Smooth muscle cell (in vitro differentiated cells): ENCODE results near the gene IL21R. TPM values are rescaled to one million over a fixed set of nuclear protein-coding genes. Genes with fewer than 3 reads are reported as not detected.

Experiments
- DNase-seq: peaks from one replicate; lab custom pipeline; 2025; ENCODE audit not compliant: unreplicated experiment; lab: John Stamatoyannopoulos, UW
- H2AFZ ChIP-seq: fragments of 200-600 bp; sonication (generic); 2 replicates; pipeline ENCODE4 v1.6.0; 2016; ENCODE audit warnings: antibody characterized with exemption, low read depth, mild to moderate bottlenecking
- H3F3A ChIP-seq: fragments of 200-600 bp; sonication (generic); 2 replicates; pipeline ENCODE4 v1.6.0; 2017; ENCODE audit warnings: antibody characterized with exemption, low read depth
- H3K27ac ChIP-seq: fragments of 200-600 bp; sonication (generic); 2 replicates; pipeline ENCODE4 v1.5.1; 2016; ENCODE audit warnings: low read depth, mild to moderate bottlenecking
- H3K27me3 ChIP-seq: fragments of 200-600 bp; sonication (generic); 2 replicates; pipeline ENCODE4 v1.6.1; 2016; ENCODE audit warnings: low read depth, mild to moderate bottlenecking
- H3K36me3 ChIP-seq: fragments of 200-600 bp; sonication (generic); 2 replicates; pipeline ENCODE4 v1.5.1; 2016; ENCODE audit warnings: low read depth
- H3K4me1 ChIP-seq: fragments of 200-600 bp; sonication (generic); 2 replicates; pipeline ENCODE4 v1.5.1; 2016; ENCODE audit warnings: low read depth
- H3K4me2 ChIP-seq: fragments of 200-600 bp; sonication (generic); 2 replicates; pipeline ENCODE4 v1.6.0; 2016; ENCODE audit warnings: mild to moderate bottlenecking
- H3K4me3 ChIP-seq: fragments of 200-600 bp; sonication (generic); 2 replicates; pipeline ENCODE4 v1.5.1; 2016; ENCODE audit warnings: mild to moderate bottlenecking
- H3K79me2 ChIP-seq: fragments of 200-600 bp; sonication (generic); 2 replicates; pipeline ENCODE4 v1.6.0; 2016; ENCODE audit warnings: low read depth, mild to moderate bottlenecking
- H3K9ac ChIP-seq: fragments of 200-600 bp; sonication (generic); 2 replicates; pipeline ENCODE4 v1.6.0; 2016; ENCODE audit warnings: low read depth
- H3K9me3 ChIP-seq: fragments of 200-600 bp; sonication (generic); replicated peaks from 2 replicates; pipeline ENCODE4 v1.5.1; 2016; ENCODE audit warnings: low read depth
- H4K20me1 ChIP-seq: fragments of 200-600 bp; sonication (generic); 2 replicates; pipeline ENCODE4 v1.6.0; 2016; ENCODE audit warnings: low read depth
- WGBS: methylation state at CpG from one replicate; pipeline ENCODE4 v1.1.7; 2016; ENCODE audit warnings: low lambda C conversion rate; 5-methylcytosine and 5-hydroxymethylcytosine counted together
- polyA plus RNA-seq: library from polyadenylated mRNA; unstranded; fragments of >200 nt; fragmentation: Nextera tagmentation; extraction: Ambion mirVana; gene quantifications from 2 replicates; pipeline ENCODE4 v1.2.1, GENCODE V29; 2016
- total RNA-seq: library from RNA; depleted of rRNA; stranded (reverse); fragments of >200 nt; gene quantifications from 2 replicates; pipeline ENCODE4 v1.2.3, GENCODE V29; 2014
- TF ChIP-seq, protein P1 (sequence below): fragments of 200-600 bp; sonication (generic); IDR thresholded peaks from 2 replicates; pipeline ENCODE4 v1.5.1; 2017; ENCODE audit warnings: borderline replicate concordance, mild to moderate bottlenecking, antibody characterized with exemption; ENCODE audit not compliant: insufficient read depth, poor library complexity, severe bottlenecking

The IL21R gene
- total and polyA plus RNA-seq, 2 experiments from 2014 or later = not detected

DNA sequence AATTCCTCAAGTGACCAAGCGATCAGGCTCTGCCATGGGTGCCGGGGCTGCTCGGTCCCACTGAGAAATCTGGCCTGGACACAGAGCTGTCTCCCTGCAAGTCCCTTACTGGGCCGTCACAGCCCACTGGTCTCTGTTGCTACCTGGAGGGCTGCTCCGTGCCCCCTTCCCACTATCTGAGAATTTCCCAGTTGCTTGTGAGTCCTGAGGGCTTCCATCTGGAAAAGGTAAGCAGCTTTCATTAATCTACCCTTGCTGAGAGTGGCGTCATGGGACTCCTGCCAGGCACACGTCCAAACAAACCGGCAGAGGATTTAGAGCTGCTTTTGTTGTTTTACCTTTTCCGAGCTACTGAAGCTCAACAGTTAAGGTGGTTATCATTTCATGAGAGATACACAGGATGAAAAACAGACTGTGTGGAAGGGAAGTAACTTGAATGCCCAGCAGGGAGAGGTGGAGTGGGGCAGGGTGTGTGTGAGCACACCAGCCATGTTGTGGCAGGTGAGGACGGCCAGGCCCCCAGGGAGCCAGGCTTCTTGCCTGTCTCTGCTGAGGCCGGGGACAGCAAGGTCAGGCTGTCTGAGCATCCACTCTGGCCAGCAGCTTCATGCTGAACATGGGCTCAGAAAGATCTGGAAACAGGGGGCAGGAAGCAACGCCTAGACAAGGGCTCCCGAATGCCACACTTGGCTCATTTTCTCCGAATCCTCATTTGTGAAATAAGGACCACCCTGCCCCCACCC, 97.1 kb downstream of the IL21R start:
- TF ChIP-seq, protein P1, sequence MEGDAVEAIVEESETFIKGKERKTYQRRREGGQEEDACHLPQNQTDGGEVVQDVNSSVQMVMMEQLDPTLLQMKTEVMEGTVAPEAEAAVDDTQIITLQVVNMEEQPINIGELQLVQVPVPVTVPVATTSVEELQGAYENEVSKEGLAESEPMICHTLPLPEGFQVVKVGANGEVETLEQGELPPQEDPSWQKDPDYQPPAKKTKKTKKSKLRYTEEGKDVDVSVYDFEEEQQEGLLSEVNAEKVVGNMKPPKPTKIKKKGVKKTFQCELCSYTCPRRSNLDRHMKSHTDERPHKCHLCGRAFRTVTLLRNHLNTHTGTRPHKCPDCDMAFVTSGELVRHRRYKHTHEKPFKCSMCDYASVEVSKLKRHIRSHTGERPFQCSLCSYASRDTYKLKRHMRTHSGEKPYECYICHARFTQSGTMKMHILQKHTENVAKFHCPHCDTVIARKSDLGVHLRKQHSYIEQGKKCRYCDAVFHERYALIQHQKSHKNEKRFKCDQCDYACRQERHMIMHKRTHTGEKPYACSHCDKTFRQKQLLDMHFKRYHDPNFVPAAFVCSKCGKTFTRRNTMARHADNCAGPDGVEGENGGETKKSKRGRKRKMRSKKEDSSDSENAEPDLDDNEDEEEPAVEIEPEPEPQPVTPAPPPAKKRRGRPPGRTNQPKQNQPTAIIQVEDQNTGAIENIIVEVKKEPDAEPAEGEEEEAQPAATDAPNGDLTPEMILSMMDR = no peak
- H3K9me3 ChIP-seq = no peaks in the 10 kb centered on the region
- 95% methylated on average over 14 of the region's 14 CpGs for WGBS
- H3K79me2 ChIP-seq = no peaks in the 10 kb centered on the region
- DNase-seq = no peak
- no peak overlapping the region for H3K4me3 ChIP-seq
- no peak overlapping the region for H3K4me2 ChIP-seq
- H3K27ac ChIP-seq = no peak overlapping the region
- H2AFZ ChIP-seq = no peak overlapping the region
- no peaks in the 10 kb centered on the region for H3F3A ChIP-seq
- H4K20me1 ChIP-seq = no peaks in the 10 kb centered on the region
- H3K4me1 ChIP-seq = no peaks in the 10 kb centered on the region
- H3K36me3 ChIP-seq = peaks cover 26% of the 10 kb centered on the region
- H3K27me3 ChIP-seq = no peaks in the 10 kb centered on the region
- H3K9ac ChIP-seq = no peak overlapping the region

DNA sequence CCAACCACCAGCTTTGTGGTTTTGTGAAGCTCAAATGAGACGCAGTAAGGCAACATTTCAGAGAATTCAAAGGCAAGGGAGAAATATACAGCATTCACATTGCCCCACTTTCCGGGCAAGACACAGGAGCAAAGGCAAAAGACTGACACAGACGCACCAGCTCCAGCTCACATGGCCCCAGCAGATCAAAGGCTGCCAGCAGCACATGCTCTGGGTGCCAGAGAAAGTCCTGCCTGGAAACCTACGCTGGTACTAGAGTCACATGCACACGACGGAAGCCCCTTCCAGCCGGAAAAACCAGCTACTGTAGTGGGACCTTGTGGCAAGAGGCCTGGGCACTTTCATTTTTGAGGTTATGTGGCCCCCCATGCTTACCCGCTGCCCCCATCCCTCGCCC, 97.7 kb downstream of the IL21R start:
- Histone ChIP-seq H2AFZ (no peak overlapping the region), H3K4me1 (no peaks in the 10 kb centered on the region), H3K4me2 (no peak overlapping the region), H4K20me1 (no peaks in the 10 kb centered on the region), H3K27ac (no peak overlapping the region), H3K9ac (no peak overlapping the region), H3F3A (no peaks in the 10 kb centered on the region), H3K79me2 (no peaks in the 10 kb centered on the region), H3K36me3 (peaks cover 28% of the 10 kb centered on the region), H3K27me3 (no peaks in the 10 kb centered on the region), H3K9me3 (no peaks in the 10 kb centered on the region), H3K4me3 (no peak overlapping the region)
- TF ChIP-seq, protein P1 = no peak
- WGBS = 97% methylated on average over 9 of the region's 9 CpGs
- DNase-seq = no peak

DNA sequence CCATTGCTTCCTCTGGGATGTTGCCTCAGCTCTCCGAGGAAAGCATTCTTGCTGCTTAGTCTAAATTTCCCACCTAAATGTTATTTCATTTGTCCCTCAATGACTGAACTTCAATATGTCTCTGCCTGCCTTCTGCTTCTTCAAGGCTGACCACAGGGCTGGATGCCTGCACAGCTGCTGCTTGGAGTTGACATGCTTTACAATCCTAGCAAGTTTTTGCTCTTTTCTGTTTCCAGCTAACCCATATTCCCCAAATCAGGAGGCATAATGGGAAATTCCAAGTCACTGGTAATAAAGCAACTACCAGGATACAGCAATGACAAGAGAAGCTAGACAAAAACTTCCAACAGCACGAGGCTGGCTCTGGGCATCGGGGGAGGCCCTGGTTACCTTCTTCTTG, 98.8 kb downstream of the IL21R start:
- H3K79me2 ChIP-seq = no peaks in the 10 kb centered on the region
- no peak overlapping the region for H3K4me3 ChIP-seq
- H2AFZ ChIP-seq = no peak overlapping the region
- no peak overlapping the region for H3K4me2 ChIP-seq
- H3K9me3 ChIP-seq = no peaks in the 10 kb centered on the region
- no peak for DNase-seq
- H3K9ac ChIP-seq = no peak overlapping the region
- WGBS = 97% methylated on average over 3 of the region's 3 CpGs
- TF ChIP-seq, protein P1 = no peak
- peaks cover 32% of the 10 kb centered on the region for H3K36me3 ChIP-seq
- H3K27ac ChIP-seq = no peak overlapping the region
- H3K4me1 ChIP-seq = no peaks in the 10 kb centered on the region
- H3F3A ChIP-seq = no peaks in the 10 kb centered on the region
- H3K27me3 ChIP-seq = no peaks in the 10 kb centered on the region
- no peaks in the 10 kb centered on the region for H4K20me1 ChIP-seq

Other genes with a start within 250 kb of the IL21R start
- 0.81 and 2.6 TPM in 2 replicates for gene KDM8, start 198.6 kb upstream of the IL21R start, total RNA-seq
- 3.1 and 3.5 TPM in 2 replicates for gene KDM8, start 198.6 kb upstream of the IL21R start, polyA plus RNA-seq
- 35.7 and 36.9 TPM in 2 replicates for gene NSMCE1, start 133.4 kb upstream of the IL21R start, total RNA-seq
- 59.1 and 61.2 TPM in 2 replicates for gene NSMCE1, start 133.4 kb upstream of the IL21R start, polyA plus RNA-seq
- 13.4 and 17.2 TPM in 2 replicates for gene IL4R, start 88.2 kb upstream of the IL21R start, total RNA-seq
- gene IL4R, start 88.2 kb upstream of the IL21R start, polyA plus RNA-seq = 24.0 and 35.3 TPM in 2 replicates
- 61.9 and 78.5 TPM in 2 replicates for gene GTF3C1, start 147.7 kb downstream of the IL21R start, total RNA-seq
- 47.1 and 47.6 TPM in 2 replicates for gene GTF3C1, start 147.7 kb downstream of the IL21R start, polyA plus RNA-seq
- gene KATNIP, start 148.0 kb downstream of the IL21R start, total RNA-seq = 8.6 and 12.4 TPM in 2 replicates
- 5.2 and 9.8 TPM in 2 replicates for gene KATNIP, start 148.0 kb downstream of the IL21R start, polyA plus RNA-seq